ENCODE measurements around the gene CAPN15.
A peak's percentile ranks its signal among the peaks of the same experiment; 100 is the strongest.

The CAPN15 gene

DNA sequence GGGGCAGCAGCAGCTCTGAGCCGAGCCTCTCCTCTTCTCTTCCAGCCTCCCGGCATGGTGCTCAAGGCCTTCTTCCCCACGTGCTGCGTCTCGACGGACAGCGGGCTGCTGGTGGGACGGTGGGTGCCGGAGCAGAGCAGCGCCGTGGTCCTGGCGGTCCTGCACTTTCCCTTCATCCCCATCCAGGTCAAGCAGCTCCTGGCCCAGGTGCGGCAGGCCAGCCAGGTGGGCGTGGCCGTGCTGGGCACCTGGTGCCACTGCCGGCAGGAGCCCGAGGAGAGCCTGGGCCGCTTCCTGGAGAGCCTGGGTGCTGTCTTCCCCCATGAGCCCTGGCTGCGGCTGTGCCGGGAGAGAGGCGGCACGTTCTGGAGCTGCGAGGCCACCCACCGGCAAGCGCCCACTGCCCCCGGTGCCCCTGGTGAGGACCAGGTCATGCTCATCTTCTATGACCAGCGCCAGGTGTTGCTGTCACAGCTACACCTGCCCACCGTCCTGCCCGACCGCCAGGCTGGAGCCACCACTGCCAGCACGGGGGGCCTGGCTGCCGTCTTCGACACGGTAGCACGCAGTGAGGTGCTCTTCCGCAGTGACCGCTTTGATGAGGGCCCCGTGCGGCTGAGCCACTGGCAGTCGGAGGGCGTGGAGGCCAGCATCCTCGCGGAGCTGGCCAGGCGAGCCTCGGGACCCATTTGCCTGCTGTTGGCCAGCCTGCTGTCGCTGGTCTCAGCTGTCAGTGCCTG, 46.7 kb downstream of the CAPN15 start:
- no peak for DNase-seq (ENCODE audit: low read depth)
- TF ChIP-seq, protein P1, sequence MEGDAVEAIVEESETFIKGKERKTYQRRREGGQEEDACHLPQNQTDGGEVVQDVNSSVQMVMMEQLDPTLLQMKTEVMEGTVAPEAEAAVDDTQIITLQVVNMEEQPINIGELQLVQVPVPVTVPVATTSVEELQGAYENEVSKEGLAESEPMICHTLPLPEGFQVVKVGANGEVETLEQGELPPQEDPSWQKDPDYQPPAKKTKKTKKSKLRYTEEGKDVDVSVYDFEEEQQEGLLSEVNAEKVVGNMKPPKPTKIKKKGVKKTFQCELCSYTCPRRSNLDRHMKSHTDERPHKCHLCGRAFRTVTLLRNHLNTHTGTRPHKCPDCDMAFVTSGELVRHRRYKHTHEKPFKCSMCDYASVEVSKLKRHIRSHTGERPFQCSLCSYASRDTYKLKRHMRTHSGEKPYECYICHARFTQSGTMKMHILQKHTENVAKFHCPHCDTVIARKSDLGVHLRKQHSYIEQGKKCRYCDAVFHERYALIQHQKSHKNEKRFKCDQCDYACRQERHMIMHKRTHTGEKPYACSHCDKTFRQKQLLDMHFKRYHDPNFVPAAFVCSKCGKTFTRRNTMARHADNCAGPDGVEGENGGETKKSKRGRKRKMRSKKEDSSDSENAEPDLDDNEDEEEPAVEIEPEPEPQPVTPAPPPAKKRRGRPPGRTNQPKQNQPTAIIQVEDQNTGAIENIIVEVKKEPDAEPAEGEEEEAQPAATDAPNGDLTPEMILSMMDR (conservative IDR thresholded peaks at IDR 0.05; ENCODE audit: low read depth, low read length) = no peak
- H3K4me3 ChIP-seq (ENCODE audit: low read length) = no peak overlapping the region

DNA sequence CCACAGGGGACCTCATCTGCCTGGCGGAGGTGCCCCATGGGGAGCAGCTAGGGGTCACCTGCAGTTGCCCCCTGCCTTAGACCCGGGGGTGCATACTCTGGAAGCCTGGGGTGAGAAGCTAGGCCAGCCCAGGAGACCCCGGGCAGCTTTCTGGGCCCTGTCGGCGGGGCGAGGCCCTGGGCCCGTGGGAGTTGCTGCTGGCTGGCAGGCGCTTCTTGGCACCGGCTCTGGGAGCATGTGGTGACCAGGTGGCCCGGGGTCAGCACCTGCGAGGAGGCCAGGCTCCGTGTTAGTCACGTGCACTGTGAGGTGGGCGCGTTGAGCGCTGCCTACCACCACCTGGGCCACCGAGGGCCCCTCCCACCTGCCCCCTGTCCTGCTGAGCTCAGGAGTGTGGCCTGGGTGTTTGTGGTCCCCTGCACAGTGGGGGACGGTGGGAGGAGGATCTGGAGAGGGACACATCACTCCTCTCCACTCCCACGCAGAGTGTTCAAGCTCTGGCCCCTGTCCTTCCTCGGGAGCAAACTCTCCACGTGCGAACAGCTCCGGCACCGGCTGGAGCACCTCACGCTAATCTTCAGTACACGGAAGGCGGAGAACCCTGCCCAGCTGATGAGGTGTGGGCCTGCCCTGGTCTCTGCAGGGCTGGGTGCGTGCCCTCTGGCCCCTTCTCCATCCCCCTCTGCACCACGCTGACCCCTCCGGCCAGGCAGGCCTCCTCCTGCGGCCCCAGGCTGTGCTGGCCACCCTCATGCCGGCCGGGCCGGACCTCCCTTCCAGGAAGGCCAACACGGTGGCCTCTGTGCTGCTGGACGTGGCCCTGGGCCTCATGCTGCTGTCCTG, 48.1 kb downstream of the CAPN15 start:
- TF ChIP-seq, protein P1 (conservative IDR thresholded peaks at IDR 0.05; ENCODE audit: low read depth, low read length) = no peak
- no peak overlapping the region for H3K4me3 ChIP-seq (ENCODE audit: low read length)
- no peak for DNase-seq (ENCODE audit: low read depth)

DNA sequence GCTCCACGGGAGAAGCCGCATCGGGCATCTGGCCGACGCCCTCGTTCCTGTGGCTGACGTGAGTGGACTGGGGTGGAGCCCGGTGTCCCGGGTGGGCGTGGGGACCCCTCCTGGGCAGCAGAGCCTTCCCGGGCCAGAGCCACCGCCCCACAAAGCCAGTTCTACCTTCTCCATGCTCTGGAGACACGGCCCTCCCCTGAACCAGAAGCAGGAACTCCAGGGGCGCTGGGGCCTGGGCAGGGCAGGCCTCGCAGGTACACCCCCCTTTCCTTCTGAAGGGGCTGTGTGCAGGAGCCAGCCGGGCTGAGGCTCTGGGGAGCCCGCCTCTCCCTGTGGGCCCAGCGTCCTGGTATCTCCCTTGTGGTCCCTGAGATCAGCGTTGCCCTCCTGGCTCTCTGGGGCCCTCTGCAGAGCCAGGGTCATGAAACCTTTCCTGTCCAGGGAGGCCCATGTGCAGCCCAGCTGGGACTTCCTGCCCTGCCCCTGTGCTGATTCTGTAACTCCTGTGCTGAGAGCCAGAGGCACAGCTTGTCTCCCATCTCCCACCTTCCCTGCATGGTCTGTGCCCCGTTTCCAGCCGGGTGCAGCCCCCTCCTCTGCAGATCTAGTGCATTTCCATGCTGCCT, 48.8 kb downstream of the CAPN15 start:
- TF ChIP-seq, protein P1 (conservative IDR thresholded peaks at IDR 0.05; ENCODE audit: low read depth, low read length) = no peak
- DNase-seq (ENCODE audit: low read depth) = no peak
- H3K4me3 ChIP-seq (ENCODE audit: low read length) = no peak overlapping the region

GRCh38 chr16:576823-577201, 49.3 kb downstream of the CAPN15 start:
- H3K4me3 ChIP-seq (ENCODE audit: low read length) = no peak overlapping the region
- TF ChIP-seq, protein P1 (conservative IDR thresholded peaks at IDR 0.05; ENCODE audit: low read depth, low read length) = peak; percentile 25
- DNase-seq (ENCODE audit: low read depth) = no peak

- no peak overlapping the region for H3K4me3 ChIP-seq (ENCODE audit: low read length)
- TF ChIP-seq, protein P1 (conservative IDR thresholded peaks at IDR 0.05; ENCODE audit: low read depth, low read length) = no peak
- DNase-seq (ENCODE audit: low read depth) = no peak
These were observed 50.3 kb downstream of the CAPN15 start for GRCh38 chr16:577796-578195.

DNA sequence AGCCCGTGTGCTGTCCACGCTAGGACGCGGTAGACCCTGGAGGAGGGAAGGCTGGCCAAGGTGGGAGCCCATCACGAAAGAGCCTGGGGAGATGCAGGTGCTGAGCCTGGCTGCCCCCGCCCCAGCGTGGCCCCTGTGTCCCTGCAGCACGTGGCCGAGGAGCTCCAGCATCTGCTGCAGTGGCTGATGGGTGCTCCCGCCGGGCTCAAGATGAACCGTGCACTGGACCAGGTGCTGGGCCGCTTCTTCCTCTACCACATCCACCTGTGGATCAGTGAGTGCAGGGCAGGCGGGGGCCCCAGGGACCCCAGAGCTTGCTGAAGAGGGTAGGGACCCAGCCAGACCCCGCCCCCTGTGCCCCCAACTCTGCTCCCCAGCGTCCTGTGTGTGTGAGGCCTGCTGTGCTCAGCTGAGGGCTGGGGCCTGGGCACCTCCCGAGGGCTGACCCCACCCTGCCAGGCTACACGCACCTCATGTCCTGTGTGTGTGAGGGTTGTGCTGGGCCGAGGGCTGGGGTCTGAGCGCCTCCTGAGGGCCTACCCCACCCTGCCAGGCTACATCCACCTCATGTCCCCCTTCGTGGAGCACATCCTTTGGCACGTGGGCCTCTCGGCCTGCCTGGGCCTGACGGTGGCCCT, 50.8 kb downstream of the CAPN15 start:
- H3K4me3 ChIP-seq (ENCODE audit: low read length) = no peak overlapping the region
- no peak for DNase-seq (ENCODE audit: low read depth)
- TF ChIP-seq, protein P1 (conservative IDR thresholded peaks at IDR 0.05; ENCODE audit: low read depth, low read length) = no peak

All from retinal pigment epithelial cell (primary cell).